ENCODE results near the gene NCK2. TPM values are rescaled to one million over a fixed set of nuclear protein-coding genes. Genes with fewer than 3 reads are reported as not detected.

The NCK2 gene
- polyA plus RNA-seq, 2 of the 4 experiments (the other 2 are of a cell fraction) = 17.1 to 17.8 TPM

GRCh38 chr2:105852066-105852465 is 107.4 kb downstream of the NCK2 start:
- TF ChIP-seq GATA3 (IDR thresholded peaks at IDR 0.05; ENCODE audit: borderline replicate concordance) = no peak
- no peak for TF ChIP-seq CBX2 (IDR thresholded peaks at IDR 0.05; ENCODE audit: borderline replicate concordance, low read depth)

GRCh38 chr2:105853354-105854088 is 108.8 kb downstream of the NCK2 start:
- ATAC-seq (no peak), DNase-seq (ENCODE audit: low read depth in 1 of 2, low spot score in 1 of 2) (no peak), FAIRE-seq (no peak)
- Histone ChIP-seq H3K27ac (no peak overlapping the region), H3K9me3 (no peaks in the 10 kb centered on the region), H3K4me3 (no peak overlapping the region), H3K4me1 (no peaks in the 10 kb centered on the region), H3K4me2 (no peak overlapping the region)
- no peak for TF ChIP-seq TFCP2L1 (CRISPR knock-in tag; IDR thresholded peaks at IDR 0.05)
- TF ChIP-seq HDAC2 (IDR thresholded peaks at IDR 0.05) = no peak
- no peak for TF ChIP-seq ZSCAN20 (CRISPR knock-in tag; IDR thresholded peaks at IDR 0.05)
- no peak for TF ChIP-seq HES2 (IDR thresholded peaks at IDR 0.05)
- no peak for TF ChIP-seq CHD2 (IDR thresholded peaks at IDR 0.05; ENCODE audit: low read length, partially characterized antibody)
- no peak for TF ChIP-seq HOXB13 (CRISPR knock-in tag; IDR thresholded peaks at IDR 0.05; ENCODE audit: low read depth)
- no peak for TF ChIP-seq BHLHE40 (IDR thresholded peaks at IDR 0.05; ENCODE audit: low read depth, low read length)
- 90% methylated on average over 6 of the region's 6 CpGs for WGBS (ENCODE audit: missing lambda C conversion rate)
- CTCF ChIA-PET = interaction anchor here (0.7 kb wide), 1 partner anchor 9 kb away, joined by 4 read pairs; no protein-coding TSS in a partner anchor
- POLR2A ChIA-PET = no interaction called here

More at GRCh38 chr2:105852066-105852465, 107.4 kb downstream of the NCK2 start:
- ChIA-PET POLR2A (no interaction called here), CTCF (no interaction called here)
- 96% methylated on average over 10 of the region's 10 CpGs for WGBS (ENCODE audit: missing lambda C conversion rate)
- ATAC-seq (no peak), FAIRE-seq (no peak), DNase-seq (ENCODE audit: low read depth in 1 of 2, low spot score in 1 of 2) (no peak)
- no peak overlapping the region for H3K4me3 ChIP-seq
- H3K4me2 ChIP-seq = no peak overlapping the region
- H3K4me1 ChIP-seq = no peaks in the 10 kb centered on the region
- H3K27ac ChIP-seq = no peak overlapping the region
- no peaks in the 10 kb centered on the region for H3K9me3 ChIP-seq

DNA sequence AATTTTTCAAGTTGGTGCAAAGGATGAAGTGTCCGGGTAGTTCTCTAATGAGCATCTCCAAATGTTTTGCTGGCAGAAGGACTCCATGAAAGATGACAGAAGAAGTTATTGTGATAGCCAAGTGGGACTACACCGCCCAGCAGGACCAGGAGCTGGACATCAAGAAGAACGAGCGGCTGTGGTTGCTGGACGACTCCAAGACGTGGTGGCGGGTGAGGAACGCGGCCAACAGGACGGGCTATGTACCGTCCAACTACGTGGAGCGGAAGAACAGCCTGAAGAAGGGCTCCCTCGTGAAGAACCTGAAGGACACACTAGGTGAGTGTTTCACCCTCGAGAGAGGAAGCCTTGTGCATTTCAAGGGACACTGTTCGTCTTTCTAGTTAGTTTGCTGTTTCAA is 110.3 kb downstream of the NCK2 start:
- WGBS (ENCODE audit: missing lambda C conversion rate) = 91% methylated on average over 16 of the region's 16 CpGs

DNA sequence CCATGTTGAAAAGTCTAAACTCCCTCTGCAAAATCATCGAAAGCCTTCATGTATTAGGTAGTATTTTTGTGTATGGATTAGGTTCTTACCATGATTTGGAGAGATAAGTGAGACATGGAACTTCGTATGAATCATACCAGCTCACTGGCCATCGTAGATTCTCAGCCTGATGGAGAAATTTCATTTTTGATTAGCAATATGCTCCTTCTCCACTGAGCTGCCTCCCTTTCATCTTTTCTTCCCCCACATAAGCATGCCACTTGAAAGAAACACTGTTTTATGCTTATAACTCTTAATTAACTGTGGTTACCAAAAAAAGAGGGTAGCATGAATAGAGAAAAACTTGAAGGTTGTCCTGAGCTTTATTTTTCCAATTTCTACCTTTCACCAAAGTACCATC is 111.9 kb downstream of the NCK2 start:
- no peaks in the 10 kb centered on the region for H3K4me1 ChIP-seq
- no peak for TF ChIP-seq HOXB13 (CRISPR knock-in tag; IDR thresholded peaks at IDR 0.05; ENCODE audit: low read depth)
- TF ChIP-seq ZSCAN20 (CRISPR knock-in tag; IDR thresholded peaks at IDR 0.05) = no peak
- TF ChIP-seq EHMT2 (IDR thresholded peaks at IDR 0.05; ENCODE audit: low read depth) = no peak
- no peak for TF ChIP-seq MAX (IDR thresholded peaks at IDR 0.05)
- TF ChIP-seq CBX2 (IDR thresholded peaks at IDR 0.05; ENCODE audit: borderline replicate concordance, low read depth) = no peak
- TF ChIP-seq TP53 (CRISPR knock-in tag; IDR thresholded peaks at IDR 0.05) = no peak
- no peak for TF ChIP-seq RNF2 (IDR thresholded peaks at IDR 0.05; ENCODE audit: borderline replicate concordance, low read depth)
- no peak for TF ChIP-seq HOXA7 (CRISPR knock-in tag; IDR thresholded peaks at IDR 0.05)
- TF ChIP-seq RAD21 (conservative IDR thresholded peaks at IDR 0.05 in 1 of 2, IDR thresholded peaks at IDR 0.05 in 1 of 2) = no peak
- no peak for TF ChIP-seq KDM1A (IDR thresholded peaks at IDR 0.05; ENCODE audit: low read depth)
- no peak for TF ChIP-seq SREBF2 (IDR thresholded peaks at IDR 0.05)
- TF ChIP-seq HES2 (IDR thresholded peaks at IDR 0.05) = no peak
- TF ChIP-seq, protein P1, sequence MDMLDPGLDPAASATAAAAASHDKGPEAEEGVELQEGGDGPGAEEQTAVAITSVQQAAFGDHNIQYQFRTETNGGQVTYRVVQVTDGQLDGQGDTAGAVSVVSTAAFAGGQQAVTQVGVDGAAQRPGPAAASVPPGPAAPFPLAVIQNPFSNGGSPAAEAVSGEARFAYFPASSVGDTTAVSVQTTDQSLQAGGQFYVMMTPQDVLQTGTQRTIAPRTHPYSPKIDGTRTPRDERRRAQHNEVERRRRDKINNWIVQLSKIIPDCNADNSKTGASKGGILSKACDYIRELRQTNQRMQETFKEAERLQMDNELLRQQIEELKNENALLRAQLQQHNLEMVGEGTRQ (IDR thresholded peaks at IDR 0.05) = no peak
- no peak for TF ChIP-seq BCL3 (IDR thresholded peaks at IDR 0.05)

More for the DNA sequence above, 110.3 kb downstream of the NCK2 start:
- POLR2A ChIA-PET = no interaction called here
- FAIRE-seq (no peak), DNase-seq (ENCODE audit: low read depth in 1 of 2, low spot score in 1 of 2) (no peak), ATAC-seq (no peak)
- Histone ChIP-seq H3K4me2 (no peak overlapping the region), H3K4me3 (no peak overlapping the region), H3K4me1 (no peaks in the 10 kb centered on the region), H3K27ac (no peak overlapping the region), H3K9me3 (no peaks in the 10 kb centered on the region)
- TF ChIP-seq EHMT2 (IDR thresholded peaks at IDR 0.05; ENCODE audit: low read depth) = no peak
- no peak for TF ChIP-seq FOSB (CRISPR knock-in tag; IDR thresholded peaks at IDR 0.05)
- no peak for TF ChIP-seq BHLHE40 (IDR thresholded peaks at IDR 0.05; ENCODE audit: low read depth, low read length)
- TF ChIP-seq RARB (CRISPR knock-in tag; IDR thresholded peaks at IDR 0.05) = no peak
- TF ChIP-seq, protein P2, sequence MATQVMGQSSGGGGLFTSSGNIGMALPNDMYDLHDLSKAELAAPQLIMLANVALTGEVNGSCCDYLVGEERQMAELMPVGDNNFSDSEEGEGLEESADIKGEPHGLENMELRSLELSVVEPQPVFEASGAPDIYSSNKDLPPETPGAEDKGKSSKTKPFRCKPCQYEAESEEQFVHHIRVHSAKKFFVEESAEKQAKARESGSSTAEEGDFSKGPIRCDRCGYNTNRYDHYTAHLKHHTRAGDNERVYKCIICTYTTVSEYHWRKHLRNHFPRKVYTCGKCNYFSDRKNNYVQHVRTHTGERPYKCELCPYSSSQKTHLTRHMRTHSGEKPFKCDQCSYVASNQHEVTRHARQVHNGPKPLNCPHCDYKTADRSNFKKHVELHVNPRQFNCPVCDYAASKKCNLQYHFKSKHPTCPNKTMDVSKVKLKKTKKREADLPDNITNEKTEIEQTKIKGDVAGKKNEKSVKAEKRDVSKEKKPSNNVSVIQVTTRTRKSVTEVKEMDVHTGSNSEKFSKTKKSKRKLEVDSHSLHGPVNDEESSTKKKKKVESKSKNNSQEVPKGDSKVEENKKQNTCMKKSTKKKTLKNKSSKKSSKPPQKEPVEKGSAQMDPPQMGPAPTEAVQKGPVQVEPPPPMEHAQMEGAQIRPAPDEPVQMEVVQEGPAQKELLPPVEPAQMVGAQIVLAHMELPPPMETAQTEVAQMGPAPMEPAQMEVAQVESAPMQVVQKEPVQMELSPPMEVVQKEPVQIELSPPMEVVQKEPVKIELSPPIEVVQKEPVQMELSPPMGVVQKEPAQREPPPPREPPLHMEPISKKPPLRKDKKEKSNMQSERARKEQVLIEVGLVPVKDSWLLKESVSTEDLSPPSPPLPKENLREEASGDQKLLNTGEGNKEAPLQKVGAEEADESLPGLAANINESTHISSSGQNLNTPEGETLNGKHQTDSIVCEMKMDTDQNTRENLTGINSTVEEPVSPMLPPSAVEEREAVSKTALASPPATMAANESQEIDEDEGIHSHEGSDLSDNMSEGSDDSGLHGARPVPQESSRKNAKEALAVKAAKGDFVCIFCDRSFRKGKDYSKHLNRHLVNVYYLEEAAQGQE (IDR thresholded peaks at IDR 0.05) = no peak
- TF ChIP-seq ZC3H11A (IDR thresholded peaks at IDR 0.05) = no peak
- CTCF ChIA-PET = no interaction called here

More for the DNA sequence above, 111.9 kb downstream of the NCK2 start:
- WGBS (ENCODE audit: missing lambda C conversion rate) = 86% methylated on average over 3 of the region's 3 CpGs
- H3K9me3 ChIP-seq = no peaks in the 10 kb centered on the region
- H3K4me2 ChIP-seq = no peak overlapping the region
- POLR2A ChIA-PET = no interaction called here
- no peak for DNase-seq (ENCODE audit: low read depth in 1 of 2, low spot score in 1 of 2)
- no peak overlapping the region for H3K27ac ChIP-seq
- H3K4me3 ChIP-seq = no peak overlapping the region
- no peak for ATAC-seq
- FAIRE-seq = no peak
- CTCF ChIA-PET = no interaction called here

Measured in A549 (cell line).